HepG2 (cell line): ENCODE measurements around the gene LRSAM1. TPM values are rescaled to one million over a fixed set of nuclear protein-coding genes. Genes with fewer than 3 reads are reported as not detected.
A peak's percentile ranks its signal among the peaks of the same experiment; 100 is the strongest.

ENCODE experiments used
- CAMTA2 ChIP-seq: sonication (generic); formaldehyde crosslinking; IDR thresholded peaks from 2 replicates; pipeline ENCODE4 v1.4.0; 2020; ENCODE audit warnings: mild to moderate bottlenecking, missing genetic modification reagents, borderline replicate concordance
- ELF1 ChIP-seq: sonication (generic); formaldehyde crosslinking; IDR thresholded peaks from 2 replicates; pipeline ENCODE4 v1.4.0; 2020; ENCODE audit warnings: missing genetic modification reagents
- ELK4 ChIP-seq: sonication (generic); formaldehyde crosslinking; IDR thresholded peaks from 2 replicates; pipeline ENCODE4 v1.9.0; 2021; ENCODE audit warnings: missing genetic modification reagents, borderline replicate concordance
- FUBP1 ChIP-seq: sonication (generic); formaldehyde crosslinking; IDR thresholded peaks from 2 replicates; pipeline ENCODE4 v1.5.1; 2020; ENCODE audit warnings: missing genetic modification reagents, mild to moderate bottlenecking, borderline replicate concordance
- HNRNPK ChIP-seq: fragments of 200-400 bp; formaldehyde crosslinking; IDR thresholded peaks from 2 replicates; pipeline ENCODE4 v1.6.1; 2018; ENCODE audit warnings: low read length, low read depth, moderate library complexity, mild to moderate bottlenecking; ENCODE audit not compliant: poor library complexity, severe bottlenecking
- ISX ChIP-seq: sonication (generic); formaldehyde crosslinking; conservative IDR thresholded peaks from 2 replicates; pipeline ENCODE4 v1.5.0; 2020; ENCODE audit warnings: missing genetic modification reagents
- KAT7 ChIP-seq: IDR thresholded peaks from 2 replicates; pipeline ENCODE4 v1.6.1; 2018; ENCODE audit warnings: borderline replicate concordance, missing compliant biosample characterization
- PAXIP1 ChIP-seq: sonication (generic); formaldehyde crosslinking; conservative IDR thresholded peaks from 2 replicates; pipeline ENCODE4 v1.4.0; 2020; ENCODE audit warnings: mild to moderate bottlenecking, missing genetic modification reagents, moderate library complexity
- PBX3 ChIP-seq: sonication (generic); formaldehyde crosslinking; IDR thresholded peaks from 2 replicates; pipeline ENCODE4 v1.8.1; 2023; ENCODE audit warnings: missing genetic modification reagents, inconsistent platforms, borderline replicate concordance
- RAD51 ChIP-seq: fragments of 450-650 bp; IDR thresholded peaks from 2 replicates; pipeline ENCODE4 v1.6.1; 2016; ENCODE audit warnings: borderline replicate concordance
- REPIN1 ChIP-seq: sonication (generic); formaldehyde crosslinking; IDR thresholded peaks from 2 replicates; pipeline ENCODE4 v1.8.0; 2022; ENCODE audit warnings: missing genetic modification reagents, low read depth, mild to moderate bottlenecking, borderline replicate concordance
- TBL1XR1 ChIP-seq: fragments of 150-350 bp; IDR thresholded peaks from 2 replicates; pipeline ENCODE4 v1.6.1; 2014; ENCODE audit warnings: borderline replicate concordance, low read length; ENCODE audit not compliant: partially characterized antibody
- THAP7 ChIP-seq: sonication (generic); formaldehyde crosslinking; IDR thresholded peaks from 2 replicates; pipeline ENCODE4 v1.8.1; 2023; ENCODE audit warnings: mild to moderate bottlenecking, missing genetic modification reagents
- YEATS4 ChIP-seq: sonication (generic); formaldehyde crosslinking; IDR thresholded peaks from 2 replicates; pipeline ENCODE4 v1.4.0; 2020; ENCODE audit warnings: missing genetic modification reagents, borderline replicate concordance
- ZNF335 ChIP-seq: sonication (generic); formaldehyde crosslinking; IDR thresholded peaks from 2 replicates; pipeline ENCODE4 v1.4.0; 2020; ENCODE audit warnings: missing genetic modification reagents
- ZNF44 ChIP-seq: sonication (generic); formaldehyde crosslinking; IDR thresholded peaks from 2 replicates; pipeline ENCODE4 v1.5.1; 2020; ENCODE audit warnings: mild to moderate bottlenecking, missing genetic modification reagents
- ZNF567 ChIP-seq: sonication (generic); formaldehyde crosslinking; IDR thresholded peaks from 2 replicates; pipeline ENCODE4 v1.8.1; 2023; ENCODE audit warnings: mild to moderate bottlenecking, missing genetic modification reagents, borderline replicate concordance
- ZSCAN20 ChIP-seq: sonication (generic); formaldehyde crosslinking; IDR thresholded peaks from 2 replicates; pipeline ENCODE4 v1.4.0; 2020; ENCODE audit warnings: missing genetic modification reagents, mild to moderate bottlenecking, borderline replicate concordance
- polyA plus RNA-seq, 8 experiments: library from polyadenylated mRNA; depleted of rRNA in 3 of 8; stranded (reverse) in 7 of 8; unstranded in 1 of 8; fragments of >200 nt; fragmentation: Illumina TruSeq in 4 of 8; extraction: Trizol in 4 of 8; gene quantifications; 2 replicates each; pipeline versions ENCODE4 v1.2.1 to v1.2.3, GENCODE V29; 2011 to 2016; ENCODE audit warnings: low read depth in 4 of 8, missing spikeins in 1 of 8, mixed read lengths in 1 of 8; ENCODE audit not compliant: insufficient read depth in 1 of 8
- total RNA-seq, 5 experiments: library from RNA; depleted of rRNA; stranded (reverse); fragments of >200 nt; fragmentation: Illumina TruSeq; extraction: Trizol; gene quantifications; 2 replicates each; pipeline ENCODE4 v1.2.3, GENCODE V29; 2016; ENCODE audit warnings: low read depth in 1 of 5

Gene LRSAM1
- total and polyA plus RNA-seq, 2 of the 13 experiments (the other 11 are each of a cell fraction or from before 2014, with no cell fraction given): 8.7 to 10.2 TPM

- TF ChIP-seq PAXIP1 (CRISPR knock-in tag) (peak; percentile 63; the same call in 1 of the 2 replicates), ZSCAN20 (CRISPR knock-in tag) (no peak), ZNF335 (peak; percentile 71; the same call in 1 of the 2 replicates), ELF1 (CRISPR knock-in tag) (peak; percentile 97), THAP7 (CRISPR knock-in tag) (peak; percentile 77; the same call in 1 of the 2 replicates), ELK4 (CRISPR knock-in tag) (peak; percentile 5; the same call in 1 of the 2 replicates), ZNF567 (CRISPR knock-in tag) (no peak), RAD51 (no peak), TBL1XR1 (peak; percentile 84), PBX3 (peak; percentile 49; the same call in 1 of the 2 replicates), HNRNPK (peak; percentile 10), KAT7 (CRISPR knock-in tag) (peak; percentile 86; the same call in 1 of the 2 replicates), ISX (peak; percentile 85; the same call in 1 of the 2 replicates), REPIN1 (CRISPR knock-in tag) (peak; percentile 84; the same call in 1 of the 2 replicates), FUBP1 (CRISPR knock-in tag) (no peak), CAMTA2 (CRISPR knock-in tag) (no peak), ZNF44 (CRISPR knock-in tag) (no peak), YEATS4 (CRISPR knock-in tag) (peak; percentile 88; the same call in 1 of the 2 replicates)
Observed at GRCh38 chr9:127450830-127451607, at the start of gene LRSAM1, which contains the start of gene RPL12 (continued).
